ENCODE data around the gene PLEKHJ1. TPM values are rescaled to one million over a fixed set of nuclear protein-coding genes. Genes with fewer than 3 reads are reported as not detected.

The PLEKHJ1 gene
- total RNA-seq, 6 experiments from 2014 or later: 24.4 to 49.3 (median 28.6) TPM

DNA sequence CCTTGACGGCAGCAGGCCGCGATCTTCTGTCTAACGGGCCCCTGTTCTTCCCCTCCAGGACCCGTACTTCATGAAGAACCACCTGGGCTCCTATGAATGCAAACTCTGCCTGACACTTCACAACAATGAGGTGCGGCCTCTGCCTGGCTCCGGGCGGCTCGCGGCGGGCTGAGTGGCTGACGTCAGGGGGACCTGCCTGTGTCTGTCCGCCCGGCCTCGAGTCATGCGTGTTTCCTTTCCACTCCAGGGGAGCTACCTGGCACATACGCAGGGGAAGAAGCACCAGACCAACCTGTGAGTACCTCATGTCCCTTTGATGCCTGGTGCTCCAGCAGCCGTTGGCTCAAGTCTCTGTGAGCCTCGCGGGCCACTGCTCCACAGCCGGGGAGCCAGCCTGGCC, 8.4 kb upstream of the PLEKHJ1 start:
- H3K9me3 ChIP-seq: no peaks in the 10 kb centered on the region
- TF ChIP-seq, protein P1, sequence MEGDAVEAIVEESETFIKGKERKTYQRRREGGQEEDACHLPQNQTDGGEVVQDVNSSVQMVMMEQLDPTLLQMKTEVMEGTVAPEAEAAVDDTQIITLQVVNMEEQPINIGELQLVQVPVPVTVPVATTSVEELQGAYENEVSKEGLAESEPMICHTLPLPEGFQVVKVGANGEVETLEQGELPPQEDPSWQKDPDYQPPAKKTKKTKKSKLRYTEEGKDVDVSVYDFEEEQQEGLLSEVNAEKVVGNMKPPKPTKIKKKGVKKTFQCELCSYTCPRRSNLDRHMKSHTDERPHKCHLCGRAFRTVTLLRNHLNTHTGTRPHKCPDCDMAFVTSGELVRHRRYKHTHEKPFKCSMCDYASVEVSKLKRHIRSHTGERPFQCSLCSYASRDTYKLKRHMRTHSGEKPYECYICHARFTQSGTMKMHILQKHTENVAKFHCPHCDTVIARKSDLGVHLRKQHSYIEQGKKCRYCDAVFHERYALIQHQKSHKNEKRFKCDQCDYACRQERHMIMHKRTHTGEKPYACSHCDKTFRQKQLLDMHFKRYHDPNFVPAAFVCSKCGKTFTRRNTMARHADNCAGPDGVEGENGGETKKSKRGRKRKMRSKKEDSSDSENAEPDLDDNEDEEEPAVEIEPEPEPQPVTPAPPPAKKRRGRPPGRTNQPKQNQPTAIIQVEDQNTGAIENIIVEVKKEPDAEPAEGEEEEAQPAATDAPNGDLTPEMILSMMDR (IDR thresholded peaks at IDR 0.05): no peak
- 93% methylated on average over 3 of the region's 21 CpGs for WGBS (ENCODE audit: insufficient coverage, low coverage, low lambda C conversion rate, missing lambda C conversion rate)
- peaks cover 12 to 39% (median 28%) of the 10 kb centered on the region in 4 donors for H3K36me3 ChIP-seq
- DNase-seq: no peak
- H3K4me1 ChIP-seq: peaks cover 0 to 25% (median 8%) of the 10 kb centered on the region in 4 donors
- no peak overlapping the region for H3K4me3 ChIP-seq
- no peak for ATAC-seq
- H3K27ac ChIP-seq: no peak overlapping the region
- intact Hi-C loops (cut with DNase I): no loop called here
- H3K27me3 ChIP-seq: no peaks in the 10 kb centered on the region

DNA sequence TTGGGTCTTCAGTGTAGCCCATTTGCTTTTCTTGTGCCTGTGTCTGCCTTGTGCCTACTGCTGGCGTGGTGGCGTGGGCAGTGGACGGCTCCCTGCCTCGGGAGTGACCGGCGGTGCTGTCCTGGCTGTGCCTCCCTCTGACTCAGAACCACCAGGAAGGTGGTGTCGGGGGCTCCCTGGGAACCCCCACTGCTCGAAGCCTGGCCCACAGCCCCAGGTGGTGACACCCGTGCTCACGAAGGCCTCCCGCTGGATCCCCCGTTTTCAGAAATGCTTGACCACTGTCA, 7.9 kb upstream of the PLEKHJ1 start:
- Histone ChIP-seq H3K4me1 (peaks cover 0 to 30% (median 8%) of the 10 kb centered on the region in 4 donors), H3K27ac (no peak overlapping the region), H3K9me3 (no peaks in the 10 kb centered on the region), H3K4me3 (no peak overlapping the region), H3K36me3 (peaks cover 12 to 39% (median 28%) of the 10 kb centered on the region in 4 donors), H3K27me3 (no peaks in the 10 kb centered on the region)
- no CpG with 5 or more reads among the region's 12 CpGs for WGBS (ENCODE audit: insufficient coverage, low coverage, low lambda C conversion rate, missing lambda C conversion rate)
- DNase-seq (no peak), ATAC-seq (no peak)
- intact Hi-C loops (cut with DNase I): no loop called here
- no peak for TF ChIP-seq POLR2A (IDR thresholded peaks at IDR 0.05)
- TF ChIP-seq, protein P1 (IDR thresholded peaks at IDR 0.05): no peak

DNA sequence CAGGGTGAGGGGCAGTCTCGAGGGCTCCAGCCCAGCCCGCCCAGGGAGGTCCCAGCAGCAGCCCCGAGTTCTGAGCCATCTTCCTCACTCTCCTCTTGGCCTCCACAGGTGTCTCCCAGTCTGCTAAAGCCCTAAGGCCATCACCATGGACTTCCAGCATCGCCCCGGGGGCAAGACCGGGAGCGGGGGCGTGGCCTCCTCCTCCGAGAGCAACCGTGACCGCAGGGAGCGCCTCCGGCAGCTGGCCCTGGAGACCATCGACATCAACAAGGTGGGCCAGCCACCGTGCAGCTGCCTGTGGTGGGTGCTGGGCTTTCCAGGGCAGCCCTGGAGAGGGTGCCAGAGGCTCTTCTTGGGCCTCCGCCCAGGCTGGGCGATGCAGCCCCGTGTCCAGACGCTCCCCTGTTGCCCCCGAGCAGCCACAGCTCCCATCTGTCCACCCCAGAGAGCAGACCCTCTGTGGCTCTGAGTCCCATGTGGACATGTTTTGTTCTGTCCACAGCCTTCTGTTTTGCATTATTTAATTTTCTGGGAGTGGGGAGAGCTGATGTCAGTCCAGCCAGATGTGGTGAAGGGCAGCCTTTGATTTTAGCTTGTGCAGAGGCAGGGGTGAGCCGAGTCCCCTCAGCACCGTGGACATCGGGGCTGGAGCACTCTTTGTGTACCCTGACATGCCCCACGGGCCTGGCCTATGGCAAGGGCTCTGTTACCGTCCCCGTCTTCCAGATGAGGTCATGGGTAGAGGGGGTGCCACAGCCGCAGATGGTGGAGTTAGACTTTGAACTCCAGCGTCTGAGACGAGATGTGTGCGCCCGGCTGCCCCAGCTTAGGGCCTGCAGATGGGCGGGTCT, 7.4 kb upstream of the PLEKHJ1 start:
- TF ChIP-seq, protein P1 (IDR thresholded peaks at IDR 0.05): no peak
- no peak for TF ChIP-seq POLR2A (IDR thresholded peaks at IDR 0.05)
- intact Hi-C loops (cut with DNase I): no loop called here
- Histone ChIP-seq H3K9me3 (no peaks in the 10 kb centered on the region), H3K4me3 (no peak overlapping the region), H3K27me3 (no peaks in the 10 kb centered on the region), H3K27ac (no peak overlapping the region), H3K4me1 (peaks cover 0 to 35% (median 10%) of the 10 kb centered on the region in 4 donors), H3K36me3 (peaks cover 12 to 39% (median 28%) of the 10 kb centered on the region in 4 donors)
- 67% methylated on average over 4 of the region's 32 CpGs for WGBS (ENCODE audit: insufficient coverage, low coverage, low lambda C conversion rate, missing lambda C conversion rate)
- DNase-seq (no peak), ATAC-seq (no peak)

DNA sequence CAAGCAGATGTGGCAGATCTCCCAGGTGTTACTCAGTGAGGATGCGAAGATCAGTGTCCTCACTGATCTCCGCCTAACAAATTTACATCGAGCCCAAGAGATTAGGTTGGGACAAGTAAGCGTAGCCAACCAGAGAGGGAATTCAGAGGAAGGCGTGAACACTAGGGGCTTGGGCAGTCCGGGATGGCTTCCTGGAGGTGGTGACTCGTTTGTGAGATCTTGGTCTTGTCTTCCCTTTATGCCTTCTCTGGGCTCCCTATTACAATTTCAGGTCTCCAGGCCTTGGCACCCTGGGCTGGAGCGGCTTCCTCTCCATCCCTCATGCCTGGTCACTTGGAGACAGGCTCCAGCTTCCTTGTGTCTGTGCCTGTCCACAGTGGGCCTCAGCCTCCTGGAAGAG, 6.7 kb upstream of the PLEKHJ1 start:
- intact Hi-C loops (cut with DNase I): no loop called here
- no peak for DNase-seq
- no peaks in the 10 kb centered on the region for H3K9me3 ChIP-seq
- H3K27ac ChIP-seq: no peak overlapping the region
- no peak for ATAC-seq
- TF ChIP-seq, protein P1 (IDR thresholded peaks at IDR 0.05): no peak
- TF ChIP-seq POLR2A (IDR thresholded peaks at IDR 0.05): no peak
- H3K4me3 ChIP-seq: no peak overlapping the region
- H3K27me3 ChIP-seq: no peaks in the 10 kb centered on the region
- no CpG with 5 or more reads among the region's 8 CpGs for WGBS (ENCODE audit: insufficient coverage, low coverage, low lambda C conversion rate, missing lambda C conversion rate)
- H3K36me3 ChIP-seq: peaks cover 12 to 39% (median 27%) of the 10 kb centered on the region in 4 donors
- peaks cover 0 to 42% (median 14%) of the 10 kb centered on the region in 4 donors for H3K4me1 ChIP-seq

Data from right lobe of liver (tissue), 6 donors.